CD8-positive, alpha-beta memory T cell (primary cell): ENCODE measurements around the gene NISCH. TPM values are rescaled to one million over a fixed set of nuclear protein-coding genes. Genes with fewer than 3 reads are reported as not detected.

Source experiments
- CTCF ChIA-PET: fragments of 350-600 bp; sonication (Branson Sonifier 250); formaldehyde crosslinking; loops from one replicate; lab custom pipeline; 2021; ENCODE audit warnings: antibody characterized with exemption; lab: Charles Lee
- POLR2A ChIA-PET: fragments of 350-600 bp; sonication (Branson Sonifier 250); formaldehyde crosslinking; loops from one replicate; lab custom pipeline; 2021; ENCODE audit warnings: antibody characterized with exemption; lab: Charles Lee
- DNase-seq, 5 donors: peaks; one replicate each; pipeline versions ENCODE4 v3.0.0 to v3.0.0-alpha.2; 2020 to 2022; ENCODE audit warnings: mixed read lengths in 1 of 5
- H3K27ac ChIP-seq: one replicate; pipeline ENCODE4 v1.7.0; 2013; ENCODE audit warnings: low read depth, mild to moderate bottlenecking, low read length, moderate library complexity
- H3K27me3 ChIP-seq: 2 replicates; pipeline ENCODE4 v1.7.0; 2013; ENCODE audit warnings: low read length, mild to moderate bottlenecking; ENCODE audit not compliant: insufficient read depth, poor library complexity, severe bottlenecking
- H3K36me3 ChIP-seq: 2 replicates; pipeline ENCODE4 v1.7.0; 2013; ENCODE audit warnings: mild to moderate bottlenecking, low read length, moderate library complexity; ENCODE audit not compliant: insufficient read depth
- H3K4me1 ChIP-seq: 2 replicates; pipeline ENCODE4 v1.7.0; 2013; ENCODE audit warnings: mild to moderate bottlenecking, low read length, moderate library complexity; ENCODE audit not compliant: insufficient read depth
- H3K4me3 ChIP-seq: 2 replicates; pipeline ENCODE4 v1.7.0; 2013; ENCODE audit warnings: mild to moderate bottlenecking, low read length
- H3K9me3 ChIP-seq: 2 replicates; pipeline ENCODE4 v1.7.0; 2013; ENCODE audit warnings: mild to moderate bottlenecking, low read length
- H3K27ac Mint-ChIP-seq, 8 donors: one replicate each; pipeline ENCODE4 v1.8.0; 2020 to 2021; ENCODE audit warnings: mixed read lengths in 8 of 8, mild to moderate bottlenecking in 6 of 8, inconsistent platforms in 3 of 8, moderate library complexity in 3 of 8
- H3K27me3 Mint-ChIP-seq, 2 donors: one replicate each; pipeline ENCODE4 v1.8.0; 2020 to 2021; ENCODE audit warnings: mixed read lengths in 2 of 2, mild to moderate bottlenecking in 1 of 2, moderate library complexity in 1 of 2
- H3K36me3 Mint-ChIP-seq, 3 donors: one replicate each; pipeline ENCODE4 v1.8.0; 2020 to 2021; ENCODE audit warnings: mixed read lengths in 3 of 3, inconsistent platforms in 1 of 3, mild to moderate bottlenecking in 1 of 3
- H3K4me1 Mint-ChIP-seq, 3 donors: one replicate each; pipeline ENCODE4 v1.8.0; 2020 to 2021; ENCODE audit warnings: mixed read lengths in 3 of 3, inconsistent platforms in 1 of 3, mild to moderate bottlenecking in 1 of 3
- H3K4me3 Mint-ChIP-seq, 7 donors: one replicate each; pipeline ENCODE4 v1.8.0; 2020 to 2021; ENCODE audit warnings: mixed read lengths in 7 of 7, mild to moderate bottlenecking in 6 of 7, moderate library complexity in 4 of 7, inconsistent platforms in 2 of 7
- H3K9me3 Mint-ChIP-seq, 5 donors: one replicate each; pipeline ENCODE4 v1.8.0; 2020 to 2022; ENCODE audit warnings: mixed read lengths in 5 of 5, mild to moderate bottlenecking in 3 of 5, moderate library complexity in 2 of 5, inconsistent platforms in 1 of 5
- polyA plus RNA-seq: library from polyadenylated mRNA; unstranded; fragments of 300-500 nt; fragmentation: Illumina TruSeq; gene quantifications from one replicate; pipeline ENCODE4 v1.2.3, GENCODE V29; 2021
- total RNA-seq, 2 experiments: library from RNA; stranded (reverse); gene quantifications; one replicate each; pipeline ENCODE4 v1.2.3, GENCODE V29; 2021

NISCH gene
- total and polyA plus RNA-seq, 3 experiments from 2014 or later: 31.6 to 66.2 (median 65.7) TPM

GRCh38 chr3:52515192-52515591 is 59.8 kb downstream of the NISCH start:
- H3K27ac Mint-ChIP-seq: peak overlapping the region in 1 of 8 donors; percentile 73
- H3K4me3 Mint-ChIP-seq: no peak overlapping the region
- Histone ChIP-seq H3K27ac (no peak overlapping the region), H3K27me3 (no peaks in the 10 kb centered on the region), H3K4me3 (no peak overlapping the region), H3K4me1 (no peaks in the 10 kb centered on the region), H3K36me3 (no peaks in the 10 kb centered on the region), H3K9me3 (no peaks in the 10 kb centered on the region)
- ChIA-PET POLR2A (no interaction called here), CTCF (no interaction called here)
- no peaks in the 10 kb centered on the region for H3K27me3 Mint-ChIP-seq
- no peaks in the 10 kb centered on the region for H3K36me3 Mint-ChIP-seq
- H3K4me1 Mint-ChIP-seq: no peaks in the 10 kb centered on the region
- no peak for DNase-seq
- H3K9me3 Mint-ChIP-seq: no peaks in the 10 kb centered on the region

- no peak overlapping the region for H3K27ac ChIP-seq
Observed at GRCh38 chr3:52516509-52517195, 61.2 kb downstream of the NISCH start.

GRCh38 chr3:52517796-52518722 is 62.7 kb downstream of the NISCH start:
- no peaks in the 10 kb centered on the region for H3K36me3 Mint-ChIP-seq
- peak overlapping the region in 1 of 8 donors; percentile 89 for H3K27ac Mint-ChIP-seq
- POLR2A ChIA-PET: no interaction called here
- Histone ChIP-seq H3K9me3 (no peaks in the 10 kb centered on the region), H3K27ac (no peak overlapping the region), H3K27me3 (no peaks in the 10 kb centered on the region), H3K4me1 (no peaks in the 10 kb centered on the region), H3K4me3 (no peak overlapping the region), H3K36me3 (no peaks in the 10 kb centered on the region)
- no peaks in the 10 kb centered on the region for H3K27me3 Mint-ChIP-seq
- no peaks in the 10 kb centered on the region for H3K9me3 Mint-ChIP-seq
- H3K4me1 Mint-ChIP-seq: no peaks in the 10 kb centered on the region
- H3K4me3 Mint-ChIP-seq: no peak overlapping the region
- DNase-seq: no peak
- CTCF ChIA-PET: no interaction called here

More at GRCh38 chr3:52516509-52517195, 61.2 kb downstream of the NISCH start:
- H3K36me3 ChIP-seq: no peaks in the 10 kb centered on the region
- Mint-ChIP-seq H3K27me3 (no peaks in the 10 kb centered on the region), H3K36me3 (no peaks in the 10 kb centered on the region), H3K27ac (peak overlapping the region in 1 of 8 donors; percentile 75), H3K4me1 (no peaks in the 10 kb centered on the region), H3K9me3 (no peaks in the 10 kb centered on the region), H3K4me3 (no peak overlapping the region)
- no peak for DNase-seq
- H3K4me3 ChIP-seq: no peak overlapping the region
- H3K4me1 ChIP-seq: no peaks in the 10 kb centered on the region
- ChIA-PET POLR2A (no interaction called here), CTCF (no interaction called here)
- no peaks in the 10 kb centered on the region for H3K27me3 ChIP-seq
- no peaks in the 10 kb centered on the region for H3K9me3 ChIP-seq

- no peaks in the 10 kb centered on the region for H3K36me3 Mint-ChIP-seq
Observed at GRCh38 chr3:52518723-52519444, 63.5 kb downstream of the NISCH start.

GRCh38 chr3:52519445-52520140 is 64.2 kb downstream of the NISCH start:
- Mint-ChIP-seq H3K36me3 (no peaks in the 10 kb centered on the region), H3K9me3 (no peaks in the 10 kb centered on the region), H3K4me3 (no peak overlapping the region), H3K4me1 (no peaks in the 10 kb centered on the region), H3K27ac (peak overlapping the region in 1 of 8 donors; percentile 47), H3K27me3 (no peaks in the 10 kb centered on the region)
- H3K4me3 ChIP-seq: no peak overlapping the region
- CTCF ChIA-PET: no interaction called here
- H3K36me3 ChIP-seq: no peaks in the 10 kb centered on the region
- H3K4me1 ChIP-seq: no peaks in the 10 kb centered on the region
- no peaks in the 10 kb centered on the region for H3K9me3 ChIP-seq
- H3K27me3 ChIP-seq: no peaks in the 10 kb centered on the region
- POLR2A ChIA-PET: no interaction called here
- no peak for DNase-seq
- H3K27ac ChIP-seq: no peak overlapping the region

More at GRCh38 chr3:52518723-52519444, 63.5 kb downstream of the NISCH start:
- Histone ChIP-seq H3K27me3 (no peaks in the 10 kb centered on the region), H3K27ac (no peak overlapping the region), H3K4me1 (no peaks in the 10 kb centered on the region), H3K36me3 (no peaks in the 10 kb centered on the region), H3K4me3 (no peak overlapping the region), H3K9me3 (no peaks in the 10 kb centered on the region)
- CTCF ChIA-PET: no interaction called here
- POLR2A ChIA-PET: no interaction called here
- no peak for DNase-seq
- no peaks in the 10 kb centered on the region for H3K27me3 Mint-ChIP-seq
- peak overlapping the region in 1 of 8 donors; percentile 29 for H3K27ac Mint-ChIP-seq
- H3K9me3 Mint-ChIP-seq: no peaks in the 10 kb centered on the region
- H3K4me3 Mint-ChIP-seq: no peak overlapping the region
- H3K4me1 Mint-ChIP-seq: no peaks in the 10 kb centered on the region

GRCh38 chr3:52520141-52520667 is 64.8 kb downstream of the NISCH start:
- H3K27ac Mint-ChIP-seq: peak overlapping the region in 1 of 8 donors; percentile 47
- ChIA-PET CTCF (no interaction called here), POLR2A (no interaction called here)

GRCh38 chr3:52520716-52521487 is 65.5 kb downstream of the NISCH start:
- POLR2A ChIA-PET: no interaction called here
- CTCF ChIA-PET: no interaction called here
- no peak overlapping the region for H3K27ac Mint-ChIP-seq
- no peaks in the 10 kb centered on the region for H3K9me3 ChIP-seq
- no peaks in the 10 kb centered on the region for H3K36me3 Mint-ChIP-seq
- no peak overlapping the region for H3K27ac ChIP-seq
- H3K4me3 Mint-ChIP-seq: no peak overlapping the region
- no peak overlapping the region for H3K4me3 ChIP-seq
- H3K27me3 Mint-ChIP-seq: peaks cover 0 to under 1% of the 10 kb centered on the region in 2 donors
- no peaks in the 10 kb centered on the region for H3K27me3 ChIP-seq
- H3K36me3 ChIP-seq: no peaks in the 10 kb centered on the region
- H3K4me1 Mint-ChIP-seq: no peaks in the 10 kb centered on the region
- H3K4me1 ChIP-seq: no peaks in the 10 kb centered on the region
- no peak for DNase-seq
- H3K9me3 Mint-ChIP-seq: no peaks in the 10 kb centered on the region

More at GRCh38 chr3:52520141-52520667, 64.8 kb downstream of the NISCH start:
- no peaks in the 10 kb centered on the region for H3K4me1 Mint-ChIP-seq
- no peak overlapping the region for H3K4me3 ChIP-seq
- H3K36me3 Mint-ChIP-seq: no peaks in the 10 kb centered on the region
- no peak overlapping the region for H3K4me3 Mint-ChIP-seq
- H3K27ac ChIP-seq: no peak overlapping the region
- no peaks in the 10 kb centered on the region for H3K4me1 ChIP-seq
- no peaks in the 10 kb centered on the region for H3K27me3 ChIP-seq
- H3K36me3 ChIP-seq: no peaks in the 10 kb centered on the region
- no peaks in the 10 kb centered on the region for H3K27me3 Mint-ChIP-seq
- no peaks in the 10 kb centered on the region for H3K9me3 ChIP-seq
- no peaks in the 10 kb centered on the region for H3K9me3 Mint-ChIP-seq
- no peak for DNase-seq
